ENCODE measurements around the gene ATP9A.
"Not testable (repeated sequence)": the region's sequence is repeated elsewhere in the genome, so short reads cannot be mapped to it uniquely, and the experiment has no call there.

ATP9A gene

DNA sequence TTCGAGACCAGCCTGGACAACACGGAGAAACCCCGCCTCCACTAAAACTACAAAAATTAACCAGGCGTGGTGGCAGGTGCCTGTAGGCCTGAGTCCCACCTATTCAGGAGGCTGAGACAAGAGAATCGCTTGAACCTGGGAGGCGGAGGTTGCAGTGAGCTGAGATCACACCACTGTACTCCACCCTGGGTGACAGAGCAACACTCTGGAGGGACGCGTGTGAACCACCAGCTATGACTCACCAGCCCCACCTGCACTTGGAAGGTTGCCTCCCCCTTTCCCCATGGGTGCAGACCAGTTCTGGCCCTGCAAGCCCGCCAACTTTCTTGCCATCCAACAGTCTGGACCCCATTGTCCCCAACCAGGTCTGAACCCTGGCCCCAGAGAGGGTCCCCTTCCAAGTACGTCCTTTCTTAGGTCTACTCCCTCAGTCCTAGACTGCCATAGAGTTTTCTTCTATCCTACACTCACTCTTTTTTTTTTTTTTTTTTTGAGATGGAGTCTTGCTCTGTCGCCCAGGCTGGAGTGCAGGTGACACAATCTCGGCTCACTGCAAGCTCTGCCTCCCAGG lies 29.2 kb downstream of the ATP9A start:
- TF ChIP-seq, protein P1, sequence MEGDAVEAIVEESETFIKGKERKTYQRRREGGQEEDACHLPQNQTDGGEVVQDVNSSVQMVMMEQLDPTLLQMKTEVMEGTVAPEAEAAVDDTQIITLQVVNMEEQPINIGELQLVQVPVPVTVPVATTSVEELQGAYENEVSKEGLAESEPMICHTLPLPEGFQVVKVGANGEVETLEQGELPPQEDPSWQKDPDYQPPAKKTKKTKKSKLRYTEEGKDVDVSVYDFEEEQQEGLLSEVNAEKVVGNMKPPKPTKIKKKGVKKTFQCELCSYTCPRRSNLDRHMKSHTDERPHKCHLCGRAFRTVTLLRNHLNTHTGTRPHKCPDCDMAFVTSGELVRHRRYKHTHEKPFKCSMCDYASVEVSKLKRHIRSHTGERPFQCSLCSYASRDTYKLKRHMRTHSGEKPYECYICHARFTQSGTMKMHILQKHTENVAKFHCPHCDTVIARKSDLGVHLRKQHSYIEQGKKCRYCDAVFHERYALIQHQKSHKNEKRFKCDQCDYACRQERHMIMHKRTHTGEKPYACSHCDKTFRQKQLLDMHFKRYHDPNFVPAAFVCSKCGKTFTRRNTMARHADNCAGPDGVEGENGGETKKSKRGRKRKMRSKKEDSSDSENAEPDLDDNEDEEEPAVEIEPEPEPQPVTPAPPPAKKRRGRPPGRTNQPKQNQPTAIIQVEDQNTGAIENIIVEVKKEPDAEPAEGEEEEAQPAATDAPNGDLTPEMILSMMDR (IDR thresholded peaks at IDR 0.05; ENCODE audit: insufficient read depth, low read length, missing control alignments) = no peak
- CTCF ChIA-PET = interaction anchor here (1.1 kb wide), 1 partner anchor 13 kb away, joined by 3 read pairs; no protein-coding TSS in a partner anchor
- DNase-seq (ENCODE audit: low read depth, low spot score) = no peak
- H3K4me3 ChIP-seq (ENCODE audit: low read depth, low read length) = no peak overlapping the region
- POLR2A ChIA-PET = no interaction called here

GRCh38 chr20:51738261-51738660 lies 29.9 kb downstream of the ATP9A start:
- DNase-seq (ENCODE audit: low read depth, low spot score); H3K4me3 ChIP-seq (ENCODE audit: low read depth, low read length); POLR2A ChIA-PET; CTCF ChIA-PET: not testable (repeated sequence)

- POLR2A ChIA-PET = interaction anchor here (0.7 kb wide), 1 partner anchor 92 kb away, joined by 4 read pairs; no protein-coding TSS in a partner anchor
- no peak overlapping the region for H3K4me3 ChIP-seq (ENCODE audit: low read depth, low read length)
- CTCF ChIA-PET = no interaction called here
- TF ChIP-seq, protein P1 (IDR thresholded peaks at IDR 0.05; ENCODE audit: insufficient read depth, low read length, missing control alignments) = no peak
- no peak for DNase-seq (ENCODE audit: low read depth, low spot score)
These were observed 31.2 kb downstream of the ATP9A start for GRCh38 chr20:51736947-51737346.

GRCh38 chr20:51735728-51736600 lies 32.2 kb downstream of the ATP9A start:
- POLR2A ChIA-PET = no interaction called here
- DNase-seq (ENCODE audit: low read depth, low spot score) = no peak
- CTCF ChIA-PET = interaction anchor here (1.0 kb wide), 1 partner anchor 345 kb away, joined by 3 read pairs; no protein-coding TSS in a partner anchor
- TF ChIP-seq, protein P1 (IDR thresholded peaks at IDR 0.05; ENCODE audit: insufficient read depth, low read length, missing control alignments) = no peak
- no peak overlapping the region for H3K4me3 ChIP-seq (ENCODE audit: low read depth, low read length)

DNA sequence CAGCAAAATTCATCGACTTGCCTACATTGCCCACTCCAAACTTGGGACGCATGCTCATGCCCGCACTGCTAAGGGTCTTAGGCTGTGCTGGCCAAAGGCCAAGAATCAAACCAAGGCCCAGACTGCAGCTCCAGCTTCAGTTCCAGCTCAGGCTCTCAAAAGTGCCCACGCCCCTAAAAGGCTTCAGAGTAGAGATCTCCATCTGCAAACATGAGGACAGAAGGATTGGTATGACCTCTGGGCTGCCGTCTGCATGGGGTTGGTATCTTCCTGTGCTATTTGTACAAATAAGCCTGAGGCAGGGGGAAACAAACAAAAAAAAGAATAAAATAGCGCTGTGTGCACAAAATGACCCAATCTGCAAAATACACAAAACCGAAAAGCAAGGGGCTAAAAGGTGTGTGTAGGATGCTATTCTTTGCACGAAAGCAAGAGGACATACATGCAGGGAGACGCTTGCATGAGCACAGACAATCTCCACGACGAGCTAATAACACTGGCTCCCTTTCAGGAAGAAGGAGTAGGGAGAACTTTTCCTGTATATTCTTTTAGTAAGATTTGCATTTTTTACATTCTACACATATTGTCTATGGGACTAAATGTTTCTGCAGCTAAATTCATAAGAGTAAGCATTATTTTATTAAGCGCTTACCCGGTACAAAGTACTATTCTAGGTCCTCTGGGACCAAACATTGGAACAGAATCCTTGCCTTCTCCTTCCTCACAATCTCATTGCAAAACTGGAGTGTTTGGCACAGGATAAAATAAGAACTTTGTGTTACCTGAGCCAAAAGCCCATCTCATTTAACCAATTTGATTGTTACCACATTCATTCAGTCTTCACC lies 33.1 kb downstream of the ATP9A start:
- TF ChIP-seq, protein P1 (IDR thresholded peaks at IDR 0.05; ENCODE audit: insufficient read depth, low read length, missing control alignments) = no peak
- no peak overlapping the region for H3K4me3 ChIP-seq (ENCODE audit: low read depth, low read length)
- DNase-seq (ENCODE audit: low read depth, low spot score) = no peak
- ChIA-PET CTCF (interaction anchor here (1.0 kb wide), 1 partner anchor 346 kb away, joined by 3 read pairs; no protein-coding TSS in a partner anchor), POLR2A (no interaction called here)

DNA sequence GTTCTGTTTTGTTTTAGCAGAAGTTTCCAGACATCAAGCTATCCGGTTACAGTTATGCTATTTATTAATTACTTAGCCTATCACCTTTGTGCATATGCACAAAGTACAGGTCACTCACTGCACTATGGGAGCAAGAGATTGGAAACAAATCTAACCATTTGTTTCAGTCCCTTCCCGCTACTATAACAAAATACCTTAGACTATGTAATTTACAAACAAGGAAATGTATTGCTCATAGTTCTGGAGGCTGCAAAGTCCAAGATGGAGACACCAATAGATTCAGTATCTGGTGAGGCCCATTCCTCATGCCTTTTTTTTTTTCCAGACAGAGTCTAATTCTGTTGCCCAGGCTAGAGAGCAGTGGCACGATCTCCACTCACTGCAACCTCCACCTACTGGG lies 35.1 kb downstream of the ATP9A start:
- no peak for DNase-seq (ENCODE audit: low read depth, low spot score)
- POLR2A ChIA-PET = no interaction called here
- TF ChIP-seq, protein P1 (IDR thresholded peaks at IDR 0.05; ENCODE audit: insufficient read depth, low read length, missing control alignments) = no peak
- no peak overlapping the region for H3K4me3 ChIP-seq (ENCODE audit: low read depth, low read length)
- CTCF ChIA-PET = no interaction called here

Data from AG04449 (cell line).